Stimulated activated CD4-positive, alpha-beta T cell treated with anti-CD3 and anti-CD28 coated beads, Interleukin-12 subunit alpha, Interleukin-12 subunit beta, amount 100 ng/mL, for 24 hours (primary cell): Measurements from ENCODE around the gene PABPC3.

ENCODE experiments used
- DNase-seq, 2 experiments: peaks; one replicate each; pipeline ENCODE4 v3.0.0-alpha.2; 2020; ENCODE audit warnings: low read depth in 2 of 2

PABPC3 gene

DNA sequence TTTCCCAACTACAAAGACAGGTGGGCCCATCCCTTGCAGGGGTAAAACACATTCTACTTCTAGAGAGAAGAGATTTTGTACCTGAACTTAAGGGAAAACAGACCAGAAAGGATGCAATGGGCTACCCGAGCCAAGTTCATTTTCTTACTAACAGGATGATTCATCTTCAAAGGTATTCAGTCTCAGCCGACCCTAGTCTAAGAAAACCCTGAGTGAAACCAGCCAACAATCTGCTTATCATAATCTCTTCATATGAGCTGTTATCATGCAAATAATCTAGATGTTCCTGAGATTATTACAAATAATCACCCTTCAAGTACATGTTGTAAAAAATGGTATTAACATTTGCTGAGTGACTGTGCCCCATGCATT is 15.6 kb downstream of the PABPC3 start:
- DNase-seq: no peak

DNA sequence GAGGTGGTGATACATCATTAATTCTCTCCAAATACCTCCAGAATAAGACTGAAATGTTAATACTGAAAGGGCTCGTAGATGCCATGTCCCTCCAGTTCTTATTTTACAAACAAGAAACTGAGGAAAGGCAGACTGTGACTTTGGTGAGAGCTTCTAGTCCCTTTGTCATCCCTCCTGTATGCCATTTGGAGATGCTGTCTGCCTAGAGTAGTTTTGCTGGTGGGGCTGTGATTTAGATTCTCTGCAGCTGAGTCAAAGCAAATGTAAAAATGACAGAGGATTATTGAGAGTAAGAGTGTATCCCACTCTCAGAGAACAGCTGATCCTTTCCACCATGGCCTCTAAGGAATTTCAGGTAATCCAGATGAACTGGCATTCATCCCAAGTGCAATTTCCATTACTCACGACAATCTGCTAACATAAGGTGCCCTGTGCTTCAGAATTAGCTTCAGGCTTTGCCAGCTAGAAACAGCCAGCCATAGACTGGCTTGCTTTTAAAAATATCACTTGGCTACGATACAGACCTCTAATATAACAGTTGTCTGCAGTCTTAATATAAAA is 16.8 kb downstream of the PABPC3 start:
- no peak for DNase-seq

DNA sequence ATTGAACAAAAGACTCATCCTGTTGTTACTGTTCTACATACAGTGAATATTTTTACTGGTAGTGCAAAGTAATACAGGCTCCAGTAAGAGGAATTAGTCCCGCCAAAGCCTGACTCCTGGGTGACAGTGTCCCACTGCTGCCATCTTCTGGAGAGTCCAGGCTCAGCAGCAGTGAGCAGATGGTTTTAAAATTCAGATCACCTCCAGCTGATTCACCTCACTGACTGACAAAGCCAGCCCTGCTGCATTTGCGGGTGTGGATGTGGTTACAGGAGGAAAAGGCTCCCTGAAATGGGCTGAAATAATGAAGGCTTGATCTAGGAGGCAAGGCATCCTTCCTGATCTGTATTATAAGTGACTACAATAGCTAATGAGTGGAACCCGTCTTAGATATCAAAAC is 18.3 kb downstream of the PABPC3 start:
- peak; percentile 19 to 57 for DNase-seq

DNA sequence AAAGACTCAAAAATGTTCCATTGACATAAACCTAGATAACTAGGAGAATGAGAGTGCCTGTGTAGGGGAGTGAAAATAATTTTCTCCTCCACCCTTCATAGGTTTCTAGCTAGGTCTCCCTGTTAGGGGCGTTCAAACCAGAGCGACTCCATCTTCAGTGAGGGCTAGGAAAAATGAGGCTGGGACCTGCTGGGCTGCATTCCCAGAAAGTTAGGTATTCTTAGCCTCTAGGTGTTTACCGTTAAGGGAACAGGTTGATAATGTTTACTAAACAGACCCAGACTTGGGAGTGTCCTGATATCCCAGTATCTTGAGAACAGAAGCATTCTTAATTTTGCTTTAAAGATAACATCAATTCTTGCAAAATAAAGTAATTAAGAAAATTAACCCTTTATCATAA is 20.1 kb downstream of the PABPC3 start:
- no peak for DNase-seq

DNA sequence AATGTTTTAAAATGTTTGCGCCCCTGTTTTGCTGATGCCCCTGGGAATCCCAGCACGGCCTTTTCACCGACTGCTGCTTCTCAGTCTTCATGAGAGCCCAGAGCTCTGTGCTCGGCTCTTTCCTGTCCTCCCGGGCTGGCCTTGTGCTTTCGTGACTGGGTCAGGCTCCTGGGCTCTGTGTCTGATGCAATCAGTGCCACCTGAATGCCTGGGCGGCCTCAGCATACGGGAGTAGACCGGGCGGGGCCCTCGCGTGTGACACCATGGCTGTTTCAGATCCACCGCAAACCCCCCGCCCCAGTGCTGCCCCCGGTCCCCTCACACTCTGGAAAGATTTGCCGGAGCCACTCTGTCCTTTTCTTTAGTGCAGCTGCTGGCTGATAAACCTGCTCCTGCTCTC is 21.4 kb downstream of the PABPC3 start:
- no peak for DNase-seq

DNA sequence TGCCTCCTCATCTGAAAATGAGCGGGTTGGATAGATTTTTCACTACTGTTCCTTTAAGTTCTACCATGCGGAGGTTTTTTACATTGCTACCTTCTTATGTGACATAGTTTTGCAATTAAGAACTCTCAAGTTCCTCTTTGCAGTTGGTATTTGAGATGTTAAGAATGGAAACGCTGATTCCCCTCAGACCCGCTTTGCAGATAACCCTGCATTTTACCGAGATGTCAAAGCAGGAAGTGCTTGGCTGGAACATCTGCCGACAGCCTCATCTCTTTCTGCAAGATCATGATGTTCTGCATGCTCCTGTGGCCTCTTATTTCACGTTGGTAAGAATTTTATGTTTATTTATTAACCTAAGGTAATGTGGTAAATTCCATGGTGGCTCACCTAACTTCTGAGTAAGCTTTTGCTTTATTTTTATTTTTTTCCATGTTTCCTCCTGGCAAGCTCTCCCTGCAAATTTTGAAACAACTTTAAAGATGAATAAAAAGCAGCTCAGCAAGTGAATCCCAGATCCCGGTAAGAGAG is 22.5 kb downstream of the PABPC3 start:
- DNase-seq: no peak

DNA sequence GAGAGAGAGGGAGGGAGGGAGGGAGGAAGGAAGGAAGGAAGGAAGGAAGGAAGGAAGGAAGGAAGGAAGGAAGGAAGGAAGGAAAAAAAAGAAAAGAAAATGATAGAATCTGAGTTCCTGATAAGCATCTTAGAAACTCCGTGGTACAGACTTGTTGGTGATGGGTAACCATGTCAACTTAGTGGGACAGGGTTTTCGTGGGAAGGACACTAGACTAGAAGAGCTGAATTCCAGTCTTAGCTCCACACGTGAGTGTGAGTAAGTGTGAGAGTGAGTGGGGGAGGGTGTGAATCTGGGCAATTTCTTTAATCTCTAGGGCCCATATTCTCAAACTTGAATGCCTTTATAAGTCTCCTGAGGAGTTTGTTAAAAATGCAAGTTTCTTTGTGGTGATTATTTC is 35.0 kb downstream of the PABPC3 start:
- no peak for DNase-seq

DNA sequence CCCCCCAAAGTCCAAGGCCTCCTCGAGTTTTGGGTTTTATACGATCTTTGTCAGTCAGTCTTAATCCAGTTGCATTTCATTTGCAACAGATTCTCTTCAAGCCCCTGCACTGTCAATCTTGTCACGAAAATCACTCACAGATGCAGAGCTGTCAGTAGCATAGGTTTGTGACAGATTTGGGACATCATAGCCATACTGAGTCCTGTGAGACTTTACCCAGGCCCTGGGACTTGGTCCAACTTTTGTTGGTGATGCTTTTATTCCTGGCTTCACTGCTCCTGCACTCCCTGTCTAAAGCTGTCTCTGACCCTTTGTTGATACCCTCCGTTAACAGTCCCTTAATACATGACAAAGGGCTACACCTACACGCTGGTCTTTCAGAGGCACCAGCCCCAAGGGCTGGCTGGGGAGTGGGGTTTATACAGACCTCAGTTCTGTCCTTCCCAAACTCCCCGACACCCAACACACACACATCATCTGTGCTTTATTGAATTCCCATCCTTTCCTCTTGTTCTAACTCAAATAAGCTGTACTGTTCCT is 36.0 kb downstream of the PABPC3 start:
- DNase-seq: no peak

DNA sequence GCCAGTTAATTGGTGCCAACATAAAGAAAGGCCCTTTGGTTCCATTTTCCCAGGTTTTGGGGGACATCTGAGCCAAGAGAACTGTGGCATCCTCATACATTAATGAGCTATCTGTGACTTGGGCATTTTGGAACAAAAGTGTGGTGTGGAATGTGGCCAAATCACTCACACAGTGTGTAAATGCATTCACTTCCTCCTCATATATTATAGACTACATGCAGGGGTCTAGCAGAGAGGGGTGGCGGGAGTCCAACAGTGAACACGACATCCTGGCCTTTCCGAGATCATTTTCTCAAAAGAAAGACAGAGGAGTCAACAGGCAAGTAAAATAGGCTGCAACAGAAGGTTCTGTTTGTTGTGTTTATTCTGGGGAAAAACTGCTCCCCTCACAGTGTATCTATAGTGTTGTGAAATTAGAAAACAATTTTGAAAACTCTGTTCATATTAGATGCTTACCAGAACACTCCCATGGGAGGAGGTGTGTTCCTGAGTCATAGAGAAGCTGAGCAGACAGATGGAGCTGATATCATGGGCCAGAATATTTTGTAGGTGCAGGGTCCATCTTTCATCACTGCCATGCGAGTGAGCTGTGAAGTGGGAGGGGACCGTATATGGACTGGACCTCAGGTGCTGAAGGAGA is 36.9 kb downstream of the PABPC3 start:
- no peak for DNase-seq

DNA sequence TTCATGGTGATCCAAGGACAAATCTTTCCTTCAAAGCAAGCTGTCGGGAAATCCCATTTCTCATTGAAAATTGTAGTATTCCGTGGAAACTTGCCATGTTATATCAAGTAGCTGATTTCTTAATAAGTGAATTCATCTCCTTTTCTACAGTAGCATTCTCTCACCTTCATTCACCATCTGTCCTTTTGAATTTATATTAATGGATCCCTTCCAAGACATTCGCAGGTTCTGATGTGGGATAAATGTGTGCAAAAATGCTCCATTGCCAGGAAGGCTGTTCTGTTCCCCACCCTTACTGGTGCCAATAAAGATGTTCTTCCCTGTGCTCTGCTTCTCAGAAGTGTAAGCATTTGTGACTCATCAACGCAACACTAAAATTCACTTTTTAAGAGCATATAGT is 40.0 kb downstream of the PABPC3 start:
- no peak for DNase-seq

DNA sequence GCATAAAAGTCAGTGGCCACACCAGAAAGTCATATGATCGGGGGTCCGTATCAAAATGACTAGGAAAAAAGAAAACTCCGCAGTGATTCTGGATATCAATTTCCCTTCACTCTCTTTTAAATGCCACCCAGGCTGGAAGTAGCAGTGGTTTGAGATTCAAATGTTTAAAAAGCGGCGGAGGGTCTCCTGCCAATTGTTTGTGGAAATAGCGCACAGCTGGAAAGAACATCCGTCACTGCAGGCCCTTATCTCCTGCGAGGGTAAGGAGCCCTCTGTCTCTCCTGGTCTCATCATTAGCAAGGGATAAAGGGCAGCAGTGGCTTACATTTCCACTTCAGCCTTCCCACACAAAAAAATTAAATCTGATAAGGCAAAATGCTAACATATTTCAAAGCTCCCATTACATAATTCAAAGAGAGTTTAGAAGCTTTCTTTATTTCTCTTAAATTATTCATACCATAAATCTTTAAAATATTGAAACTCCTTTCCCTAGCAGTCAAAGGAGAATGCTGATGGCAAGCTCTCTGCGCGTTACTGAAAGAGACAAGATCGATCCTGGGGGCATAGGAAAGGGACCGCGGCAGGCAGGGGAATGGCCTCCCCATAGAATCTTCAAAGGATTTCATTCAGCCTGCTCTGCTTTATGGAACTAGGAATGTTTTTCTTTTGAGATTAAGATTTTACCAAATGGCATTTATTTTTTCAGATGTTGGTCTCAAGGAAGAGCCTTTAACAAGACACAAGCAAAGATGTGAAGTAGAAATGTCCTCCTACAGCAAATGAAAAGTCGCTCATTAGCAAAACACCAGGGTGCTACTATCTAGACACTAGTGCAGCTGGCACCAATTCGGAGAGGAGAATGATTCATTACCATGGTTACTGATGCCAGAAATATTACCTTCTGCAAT is 41.2 kb downstream of the PABPC3 start:
- no peak for DNase-seq

DNA sequence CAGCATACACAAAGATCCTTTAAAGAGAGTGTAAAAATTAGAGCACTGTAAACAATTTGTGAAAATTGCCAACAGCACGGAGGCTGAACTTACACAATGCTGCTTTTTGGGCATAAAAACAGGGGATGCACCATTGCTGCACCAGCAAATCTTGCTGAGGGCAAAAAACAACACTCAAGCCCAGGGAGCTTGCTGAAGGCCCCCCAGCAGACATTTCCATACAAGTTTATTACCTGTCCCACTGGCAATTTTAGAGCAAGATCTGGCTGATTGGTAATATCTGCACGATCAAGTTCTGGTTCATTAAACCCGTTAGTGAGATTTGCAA is 41.8 kb downstream of the PABPC3 start:
- DNase-seq: no peak

DNA sequence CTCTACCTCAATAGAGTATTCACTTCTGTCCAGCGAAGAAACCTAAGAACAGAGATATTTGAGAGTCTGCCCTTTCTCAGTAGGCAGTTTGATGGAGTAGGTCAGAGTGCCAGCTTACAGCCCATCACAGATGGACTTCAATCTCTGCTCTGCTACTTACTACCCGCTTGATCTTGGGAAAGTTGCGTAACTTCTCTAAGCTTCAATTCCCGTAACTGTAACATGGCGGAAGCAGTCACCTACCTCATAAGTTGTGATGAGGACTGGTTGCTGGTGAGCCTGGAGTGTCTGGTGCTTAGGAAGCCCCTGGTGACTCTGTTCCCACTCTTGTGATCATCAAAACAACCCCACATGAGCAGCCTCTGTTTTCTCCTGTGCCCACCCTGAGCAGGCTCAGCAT is 45.1 kb downstream of the PABPC3 start:
- no peak for DNase-seq

DNA sequence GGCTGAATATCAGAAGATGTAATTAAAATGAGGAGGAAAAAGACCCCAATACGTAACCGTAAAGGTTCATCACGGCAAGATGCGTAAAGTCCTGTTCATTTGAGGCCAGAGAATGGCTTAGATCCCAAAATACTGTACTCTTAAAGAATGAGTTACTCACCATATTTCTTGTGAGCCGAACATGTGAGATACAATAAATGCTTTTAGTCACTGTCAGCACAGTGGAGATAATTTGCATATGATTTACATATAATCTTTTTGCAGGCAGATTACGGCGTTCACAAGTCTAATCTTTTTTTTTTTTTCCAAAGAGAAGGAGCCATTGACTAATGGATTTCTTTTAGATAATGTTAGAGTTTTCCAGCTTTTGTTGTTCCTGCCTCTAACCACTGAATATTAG is 47.8 kb downstream of the PABPC3 start:
- DNase-seq: no peak

DNA sequence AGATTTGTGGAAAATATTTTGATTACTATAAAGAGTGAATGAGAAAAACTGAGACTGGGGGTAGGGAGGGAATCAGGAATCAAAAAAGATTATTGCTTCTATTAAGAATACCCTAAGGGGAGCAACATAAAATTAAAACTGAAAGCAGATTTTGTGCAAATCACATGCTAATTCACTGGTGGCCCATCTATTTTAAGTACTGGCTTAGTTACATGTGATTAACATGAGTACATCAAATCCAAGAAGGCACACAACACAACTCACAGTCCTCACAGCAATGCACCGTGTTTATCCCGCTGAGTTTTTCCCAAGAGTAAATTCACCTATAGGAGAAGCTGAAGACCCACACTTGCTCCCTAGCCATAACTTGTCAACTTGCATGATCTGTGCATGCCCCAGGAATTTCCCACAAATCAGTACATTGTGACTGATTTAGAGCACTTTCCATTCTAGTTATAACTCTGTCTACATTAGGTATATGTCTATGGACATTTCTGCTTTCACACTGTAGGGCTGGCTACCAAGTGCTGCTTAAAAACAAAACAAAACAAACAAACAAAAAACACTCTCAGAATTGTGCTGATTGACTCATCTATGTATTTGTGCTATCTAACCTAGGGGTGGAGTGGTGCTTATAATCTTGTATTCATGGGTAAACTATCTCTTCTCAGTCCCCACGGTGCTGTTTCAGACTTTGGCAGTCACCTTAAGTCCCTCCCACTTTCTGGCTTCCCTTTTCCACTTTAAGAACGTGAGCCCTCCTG is 51.9 kb downstream of the PABPC3 start:
- no peak for DNase-seq

DNA sequence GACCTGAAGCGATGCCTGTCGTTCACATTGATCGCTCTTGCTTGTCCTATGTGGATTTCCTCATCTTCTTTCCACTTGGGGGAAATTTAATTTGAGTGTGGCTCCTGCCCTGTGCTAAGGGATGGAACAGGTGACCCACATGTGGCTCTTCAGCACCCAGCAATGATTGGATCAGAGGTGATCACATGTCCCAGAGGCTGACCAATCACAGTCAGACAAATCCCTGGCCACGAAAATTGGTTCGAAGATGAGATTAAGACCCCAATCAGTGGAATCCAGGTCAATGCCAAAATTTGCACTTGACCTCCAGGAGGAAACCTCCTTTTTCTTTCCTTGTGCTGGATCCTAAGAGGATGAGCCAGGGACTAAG is 52.5 kb downstream of the PABPC3 start:
- no peak for DNase-seq
